GM19043 (cell line): Measurements from ENCODE around the gene DDX1.
"Not testable (repeated sequence)": the region's sequence is repeated elsewhere in the genome, so short reads cannot be mapped to it uniquely, and the experiment has no call there.

Source experiments
- ATAC-seq: cut with Tn5 transposase; IDR thresholded peaks from one replicate; pipeline ENCODE4 v1.9.1; 2021; ENCODE audit warnings: low read depth; ENCODE audit not compliant: unreplicated experiment

DDX1 gene

GRCh38 chr2:15594291-15595256 is 2.9 kb downstream of the DDX1 start:
- no peak for ATAC-seq

- ATAC-seq: no peak
These were observed 3.8 kb downstream of the DDX1 start for GRCh38 chr2:15595342-15595905.

GRCh38 chr2:15595936-15596335 is 4.3 kb downstream of the DDX1 start:
- no peak for ATAC-seq

- ATAC-seq: no peak
These were observed 4.7 kb downstream of the DDX1 start for GRCh38 chr2:15596350-15596749.

GRCh38 chr2:15596968-15597367 is 5.3 kb downstream of the DDX1 start:
- ATAC-seq: no peak

GRCh38 chr2:15599994-15600393 is 8.3 kb downstream of the DDX1 start:
- no peak for ATAC-seq

GRCh38 chr2:15601681-15602080 is 10.0 kb downstream of the DDX1 start:
- ATAC-seq: no peak

- ATAC-seq: no peak
These were observed 10.7 kb downstream of the DDX1 start for GRCh38 chr2:15602393-15602792.

- no peak for ATAC-seq
These were observed 11.5 kb downstream of the DDX1 start for GRCh38 chr2:15603044-15603765.

- no peak for ATAC-seq
These were observed 12.3 kb downstream of the DDX1 start for GRCh38 chr2:15603948-15604347.

GRCh38 chr2:15605721-15606120 is 14.1 kb downstream of the DDX1 start:
- no peak for ATAC-seq

- ATAC-seq: no peak
These were observed 15.1 kb downstream of the DDX1 start for GRCh38 chr2:15606481-15607441.

- ATAC-seq: no peak
These were observed 16.2 kb downstream of the DDX1 start for GRCh38 chr2:15607709-15608391.

- no peak for ATAC-seq
These were observed 16.7 kb downstream of the DDX1 start for GRCh38 chr2:15608392-15608761.

GRCh38 chr2:15609341-15610042 is 17.8 kb downstream of the DDX1 start:
- ATAC-seq: no peak

- no peak for ATAC-seq
These were observed 18.8 kb downstream of the DDX1 start for GRCh38 chr2:15610430-15610952.

- not testable (repeated sequence) for ATAC-seq
These were observed 20.4 kb downstream of the DDX1 start for GRCh38 chr2:15612101-15612500.

GRCh38 chr2:15613736-15614429 is 22.2 kb downstream of the DDX1 start:
- ATAC-seq: no peak
